H1 (cell line): Measurements from ENCODE around the gene KCNH1. TPM values are rescaled to one million over a fixed set of nuclear protein-coding genes. Genes with fewer than 3 reads are reported as not detected.

ENCODE experiments used
- CTCF ChIA-PET: fragments of 300-600 bp; sonication (Branson Sonifier 250); formaldehyde crosslinking; loops from one replicate; lab custom pipeline; 2021; ENCODE audit not compliant: partially characterized antibody; lab: Charles Lee
- POLR2A ChIA-PET: fragments of 300-600 bp; sonication (Branson Sonifier 250); formaldehyde crosslinking; loops from one replicate; lab custom pipeline; 2021; ENCODE audit warnings: inconsistent platforms; ENCODE audit not compliant: partially characterized antibody; lab: Charles Lee
- DNase-seq, 2 experiments: peaks; one replicate each; pipeline versions ENCODE4 v3.0.0 to v3.0.0-alpha.2; 2010 to 2022; ENCODE audit warnings: low spot score in 2 of 2, low read depth in 1 of 2, mixed read lengths in 1 of 2
- FAIRE-seq: peaks from 2 replicates; lab custom pipeline; 2011; peaks lifted over from hg19 to GRCh38; lab: Jason Lieb, UNC
- H2AFZ ChIP-seq: 2 replicates; pipeline ENCODE4 v1.8.1; 2012; ENCODE audit warnings: low read length, inconsistent platforms
- H2AK5ac ChIP-seq: 2 replicates; pipeline ENCODE4 v1.6.1; 2013; ENCODE audit warnings: low read depth, low read length
- H2BK120ac ChIP-seq: replicated peaks from 2 replicates; pipeline ENCODE3; 2013; ENCODE audit warnings: low read depth, low read length, inconsistent platforms
- H2BK12ac ChIP-seq: 2 replicates; pipeline ENCODE4 v1.6.1; 2013; ENCODE audit warnings: low read depth, low read length
- H2BK15ac ChIP-seq: 2 replicates; pipeline ENCODE4 v1.6.1; 2013; ENCODE audit warnings: low read length
- H2BK20ac ChIP-seq: 2 replicates; pipeline ENCODE4 v1.6.1; 2013; ENCODE audit warnings: low read length
- H2BK5ac ChIP-seq: 2 replicates; pipeline ENCODE4 v1.6.1; 2013; ENCODE audit warnings: low read depth, low read length
- H3K14ac ChIP-seq: 2 replicates; pipeline ENCODE4 v1.6.1; 2013; ENCODE audit warnings: inconsistent platforms; ENCODE audit not compliant: insufficient read length
- H3K18ac ChIP-seq: 2 replicates; pipeline ENCODE4 v1.6.1; 2013; ENCODE audit warnings: low read length; ENCODE audit errors: extremely low read depth
- H3K23ac ChIP-seq: 2 replicates; pipeline ENCODE4 v1.6.1; 2013; ENCODE audit warnings: inconsistent platforms; ENCODE audit not compliant: insufficient read length
- H3K23me2 ChIP-seq: 2 replicates; pipeline ENCODE4 v1.6.1; 2013; ENCODE audit warnings: low read depth, low read length
- H3K27ac ChIP-seq: 2 replicates; pipeline ENCODE4 v1.6.1; 2011; ENCODE audit warnings: low read depth, low read length, inconsistent platforms
- H3K27me3 ChIP-seq, 4 experiments: replicated peaks in 1 of 4; 1 replicate in 1 of 4; 2 replicates in 3 of 4; pipeline versions ENCODE4 v1.6.1 to v1.8.1; 2011 to 2013; ENCODE audit warnings: low read length in 3 of 4, mild to moderate bottlenecking in 3 of 4, inconsistent platforms in 2 of 4, mixed read lengths in 2 of 4, moderate library complexity in 1 of 4; ENCODE audit not compliant: control insufficient read depth in 3 of 4, insufficient read depth in 3 of 4; ENCODE audit errors: extremely low read depth in 1 of 4
- H3K36me3 ChIP-seq, 4 experiments: 2 replicates each; pipeline versions ENCODE4 v1.6.1 to v1.8.1; 2011 to 2013; ENCODE audit warnings: mild to moderate bottlenecking in 4 of 4, low read length in 3 of 4, moderate library complexity in 2 of 4, control low read depth in 1 of 4, inconsistent platforms in 1 of 4; ENCODE audit not compliant: insufficient read depth in 4 of 4, control insufficient read depth in 2 of 4
- H3K4ac ChIP-seq: replicated peaks from 2 replicates; pipeline ENCODE3; 2013; ENCODE audit warnings: low read length, low read depth, mixed read lengths, inconsistent platforms; ENCODE audit not compliant: insufficient read length
- H3K4me1 ChIP-seq, 4 experiments: replicated peaks in 1 of 4; 1 replicate in 1 of 4; 2 replicates in 3 of 4; pipeline versions ENCODE4 v1.6.1 to v1.8.1; 2011 to 2013; ENCODE audit warnings: low read length in 3 of 4, inconsistent platforms in 2 of 4, mixed read lengths in 1 of 4; ENCODE audit not compliant: insufficient read depth in 4 of 4, control insufficient read depth in 3 of 4
- H3K4me2 ChIP-seq, 2 experiments: 2 replicates each; pipeline versions ENCODE4 v1.6.1 to v1.8.1; 2011 to 2013; ENCODE audit warnings: low read depth in 2 of 2, low read length in 2 of 2, control low read depth in 1 of 2, inconsistent platforms in 1 of 2, mild to moderate bottlenecking in 1 of 2; ENCODE audit not compliant: insufficient read depth in 1 of 2
- H3K4me3 ChIP-seq, 4 experiments: fragments of 200-600, 300-600 bp in 1 of 4; sonication (generic), shearing (Covaris generic), sonication (Bioruptor Twin) in 1 of 4; 2 replicates each; pipeline versions ENCODE4 v1.5.1 to v1.8.1; 2011 to 2016; ENCODE audit warnings: low read length in 4 of 4, low read depth in 3 of 4, control low read depth in 2 of 4, inconsistent platforms in 2 of 4, mild to moderate bottlenecking in 2 of 4, mixed read lengths in 1 of 4, moderate library complexity in 1 of 4; ENCODE audit not compliant: insufficient read depth in 2 of 4; ENCODE audit errors: extremely low read depth in 1 of 4
- H3K56ac ChIP-seq: replicated peaks from 2 replicates; pipeline ENCODE3; 2013; ENCODE audit warnings: low read depth, mild to moderate bottlenecking, mixed read lengths, low read length, inconsistent platforms; ENCODE audit not compliant: insufficient read length
- H3K79me1 ChIP-seq: 2 replicates; pipeline ENCODE4 v1.6.1; 2013; ENCODE audit warnings: low read depth, low read length, control low read depth
- H3K79me2 ChIP-seq, 2 experiments: 2 replicates each; pipeline versions ENCODE4 v1.6.1 to v1.8.1; 2012 to 2013; ENCODE audit warnings: low read length in 2 of 2, mild to moderate bottlenecking in 2 of 2, inconsistent platforms in 1 of 2; ENCODE audit not compliant: insufficient read depth in 2 of 2, control insufficient read depth in 1 of 2
- H3K9ac ChIP-seq, 4 experiments: replicated peaks in 1 of 4; 1 replicate in 1 of 4; 2 replicates in 3 of 4; pipeline versions ENCODE4 v1.6.1 to v1.8.1; 2011 to 2013; ENCODE audit warnings: low read depth in 3 of 4, low read length in 3 of 4, control low read depth in 2 of 4, mild to moderate bottlenecking in 2 of 4, moderate library complexity in 2 of 4, inconsistent platforms in 1 of 4; ENCODE audit errors: extremely low read depth in 1 of 4
- H3K9me3 ChIP-seq, 2 experiments: 2 replicates each; pipeline versions ENCODE4 v1.6.1 to v1.8.1; 2012 to 2013; ENCODE audit warnings: mild to moderate bottlenecking in 2 of 2, moderate library complexity in 2 of 2, control low read depth in 1 of 2, inconsistent platforms in 1 of 2, low read depth in 1 of 2, low read length in 1 of 2, mixed read lengths in 1 of 2; ENCODE audit not compliant: insufficient read depth in 2 of 2
- H4K20me1 ChIP-seq, 2 experiments: replicated peaks in 1 of 2; 2 replicates each; pipeline versions ENCODE3 to v1.8.1; 2011 to 2013; ENCODE audit warnings: inconsistent platforms in 2 of 2, low read length in 2 of 2, mild to moderate bottlenecking in 1 of 2; ENCODE audit not compliant: insufficient read depth in 2 of 2, control insufficient read depth in 1 of 2
- H4K5ac ChIP-seq: 2 replicates; pipeline ENCODE4 v1.6.1; 2013; ENCODE audit warnings: low read length, low read depth, mixed read lengths, inconsistent platforms; ENCODE audit not compliant: insufficient read length
- H4K8ac ChIP-seq: 2 replicates; pipeline ENCODE4 v1.8.0; 2013; ENCODE audit warnings: mild to moderate bottlenecking, moderate library complexity, low read length, inconsistent platforms; ENCODE audit not compliant: insufficient read depth; ENCODE audit errors: extremely low read depth
- H4K91ac ChIP-seq: replicated peaks from 2 replicates; pipeline ENCODE3; 2013; ENCODE audit warnings: low read length, mixed read lengths, inconsistent platforms; ENCODE audit not compliant: insufficient read length
- CBX5 ChIP-seq: fragments of 300-800, 300-1000 bp; sonication (generic); IDR thresholded peaks from 2 replicates; pipeline ENCODE4 v1.7.1; 2016; ENCODE audit warnings: antibody characterized with exemption, low read length, low read depth
- CHD1 ChIP-seq: IDR thresholded peaks from 2 replicates; pipeline ENCODE4 v1.6.1; 2012; ENCODE audit warnings: low read depth, low read length, improper control_type of control experiment
- EGR1 ChIP-seq: IDR thresholded peaks from 2 replicates; pipeline ENCODE4 v1.6.1; 2011; ENCODE audit warnings: low read depth, low read length, borderline replicate concordance
- JUND ChIP-seq: IDR thresholded peaks from 2 replicates; pipeline ENCODE4 v1.6.1; 2011; ENCODE audit warnings: mild to moderate bottlenecking, improper control_type of control experiment, low read length
- PHF8 ChIP-seq: fragments of 200-600 bp; sonication (generic); conservative IDR thresholded peaks from 2 replicates; pipeline ENCODE4 v1.7.1; 2012; ENCODE audit warnings: low read depth, mild to moderate bottlenecking, inconsistent platforms, low read length, moderate library complexity
- WGBS, 2 experiments: shearing (Covaris generic) in 1 of 2; methylation state at CpG; one replicate each; pipeline versions ENCODE4 v1.1.6 to v1.1.7; 2013 to 2015; ENCODE audit warnings: low lambda C conversion rate in 2 of 2, mixed read lengths in 2 of 2, inconsistent platforms in 1 of 2, low coverage in 1 of 2, missing lambda C conversion rate in 1 of 2; ENCODE audit not compliant: insufficient replicate concordance in 2 of 2, insufficient coverage in 1 of 2, insufficient read length in 1 of 2; ENCODE audit errors: extremely low coverage in 1 of 2, missing lambda C conversion rate in 1 of 2; 5-methylcytosine and 5-hydroxymethylcytosine counted together
- polyA plus RNA-seq, 7 experiments: library from polyadenylated mRNA; depleted of rRNA in 3 of 7; stranded (reverse) in 5 of 7; unstranded in 2 of 7; fragments of >200 nt in 5 of 7; fragments of 200-250 nt in 2 of 7; gene quantifications; 1 replicate in 5 of 7; 2 replicates in 1 of 7; 4 replicates in 1 of 7; pipeline versions ENCODE4 v1.2.1 to v1.2.3, GENCODE V29; 2011 to 2013; ENCODE audit warnings: missing spikeins in 2 of 7, mixed read lengths in 2 of 7
- total RNA-seq: library from RNA; stranded (reverse); fragmentation: NEBNext Ultra II Directional; extraction: Animal tissue kit (Norgen Biotek cat#: 25700); gene quantifications from 2 replicates; pipeline ENCODE4 v1.2.1, GENCODE V29; 2021

Gene KCNH1
- total and polyA plus RNA-seq, 2 of the 8 experiments (the other 6 are each of a cell fraction or from before 2014, with no cell fraction given) = 0.27 to 0.34 TPM

DNA sequence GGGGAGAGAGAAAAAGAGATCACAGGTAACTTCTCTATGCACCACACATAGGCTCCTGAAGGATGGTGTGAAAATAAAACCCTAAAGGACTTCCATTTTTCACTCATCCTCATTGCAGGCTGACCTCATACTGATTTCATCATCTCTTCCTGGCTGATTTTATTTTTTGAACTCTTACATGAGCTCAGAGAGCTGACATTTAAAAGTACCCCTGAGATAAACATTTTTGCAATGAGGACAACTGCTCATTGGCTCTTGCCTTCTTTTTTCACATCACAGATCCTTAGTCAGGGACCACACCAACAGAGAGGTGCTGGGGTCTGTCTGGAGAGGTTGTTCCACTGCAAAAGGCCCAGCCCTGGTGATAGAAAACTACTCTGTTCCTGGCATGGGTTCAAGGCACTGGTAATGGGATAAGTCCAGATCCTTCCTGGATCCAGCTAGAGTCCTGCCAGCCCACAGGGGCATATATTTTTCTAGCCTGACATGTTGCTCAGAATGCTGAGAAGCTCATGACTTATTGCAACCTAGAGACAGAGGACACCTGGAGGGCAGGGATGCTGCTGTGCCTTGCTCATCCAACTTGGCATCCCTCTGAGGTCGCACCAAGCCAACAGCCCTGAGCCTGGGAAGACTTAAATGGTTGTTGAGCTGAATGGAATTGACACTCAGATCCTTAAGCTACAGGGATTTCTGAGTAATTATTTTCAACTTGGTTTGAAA, 445.3 kb downstream of the KCNH1 start:
- Histone ChIP-seq H2BK12ac (no peak overlapping the region), H3K79me1 (no peaks in the 10 kb centered on the region; the same call in 1 of the 2 replicates), H3K23ac (no peak overlapping the region), H3K4me3 (no peak overlapping the region), H3K4me2 (no peak overlapping the region), H3K56ac (no peak overlapping the region), H4K20me1 (no peaks in the 10 kb centered on the region), H3K9me3 (no peaks in the 10 kb centered on the region; a peak in 1 of 4 replicates), H2AK5ac (no peak overlapping the region), H3K27ac (no peak overlapping the region), H3K9ac (no peak overlapping the region), H3K4ac (no peak overlapping the region), H4K8ac (no peak overlapping the region), H4K5ac (no peak overlapping the region), H4K91ac (no peak overlapping the region), H3K14ac (no peak overlapping the region), H3K79me2 (no peaks in the 10 kb centered on the region), H3K4me1 (no peaks in the 10 kb centered on the region), H3K18ac (no peak overlapping the region), H3K36me3 (no peaks in the 10 kb centered on the region), H2BK5ac (no peak overlapping the region), H2BK20ac (no peak overlapping the region), H2BK120ac (no peak overlapping the region), H2BK15ac (no peak overlapping the region), H2AFZ (no peak overlapping the region), H3K23me2 (no peaks in the 10 kb centered on the region), H3K27me3 (no peaks in the 10 kb centered on the region)
- no peak for DNase-seq
- FAIRE-seq = no peak
- no peak for TF ChIP-seq CHD1
- no peak for TF ChIP-seq CBX5
- no peak for TF ChIP-seq EGR1
- no peak for TF ChIP-seq PHF8
- TF ChIP-seq JUND = no peak
- CTCF ChIA-PET = no interaction called here
- POLR2A ChIA-PET = no interaction called here
- WGBS, 2 experiments = 82% methylated on average over 1 of the region's 1 CpG; no CpG with 5 or more reads in 1 of the 2 experiments
